COLO829 (cell line): Measurements from ENCODE around the gene SLC4A11.

Source experiments
- DNase-seq: peaks from one replicate; pipeline ENCODE4 v3.0.0; 2012; ENCODE audit warnings: low spot score

SLC4A11 gene

GRCh38 chr20:3245711-3246110, 6.7 kb upstream of the SLC4A11 start:
- no peak for DNase-seq

GRCh38 chr20:3245156-3245555, 6.2 kb upstream of the SLC4A11 start:
- DNase-seq, result no peak

DNA sequence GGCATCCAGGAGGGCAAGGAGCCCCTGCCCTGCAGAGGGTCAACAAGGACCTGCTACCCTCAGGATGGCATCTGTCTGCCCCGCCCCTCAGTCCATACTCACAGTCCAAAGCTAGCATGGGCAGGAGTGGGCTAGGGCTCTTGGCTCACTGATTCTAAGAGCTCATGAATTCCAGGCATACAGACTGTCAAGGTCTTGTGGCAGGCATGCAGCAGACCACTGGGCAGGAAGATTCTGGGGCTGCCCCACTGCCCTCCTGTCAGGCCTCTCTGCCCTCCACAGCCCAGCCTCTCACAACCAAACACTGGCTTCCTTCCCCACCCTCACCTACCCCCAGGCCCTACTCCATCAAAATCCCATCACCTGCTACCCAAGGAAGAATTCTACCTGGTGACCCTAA, 5.6 kb upstream of the SLC4A11 start:
- no peak for DNase-seq

DNA sequence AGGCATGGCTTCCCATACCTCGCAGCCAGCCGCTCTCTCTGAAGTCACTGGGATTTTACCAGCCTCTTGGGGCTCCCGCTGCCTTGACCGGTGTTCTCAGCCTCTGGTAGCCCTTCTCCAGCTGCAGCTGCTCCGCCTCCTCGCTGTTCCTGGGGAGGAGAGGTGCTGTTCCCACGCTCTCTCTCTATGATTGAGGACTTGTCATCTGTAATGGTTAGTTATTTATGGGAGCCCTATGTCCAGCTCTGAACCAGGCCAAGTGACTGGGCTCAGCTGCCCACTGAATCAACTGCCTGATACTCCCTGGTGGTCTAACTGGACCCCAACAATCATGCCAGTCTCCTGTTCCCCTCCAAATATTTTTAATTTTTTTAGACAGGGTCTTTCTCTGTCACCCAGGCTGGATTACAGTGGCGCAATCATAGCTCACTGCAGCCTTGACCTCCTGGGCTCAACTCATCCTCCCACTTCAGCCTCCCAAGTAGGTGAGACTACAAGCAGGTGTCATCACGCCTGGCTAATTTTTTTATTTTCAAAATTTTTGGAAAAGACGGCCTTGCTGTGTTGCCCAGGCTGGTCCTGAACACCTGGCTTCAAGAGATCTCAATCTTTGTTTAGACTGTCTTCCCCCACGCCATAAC, 4.8 kb upstream of the SLC4A11 start:
- no peak for DNase-seq

DNA sequence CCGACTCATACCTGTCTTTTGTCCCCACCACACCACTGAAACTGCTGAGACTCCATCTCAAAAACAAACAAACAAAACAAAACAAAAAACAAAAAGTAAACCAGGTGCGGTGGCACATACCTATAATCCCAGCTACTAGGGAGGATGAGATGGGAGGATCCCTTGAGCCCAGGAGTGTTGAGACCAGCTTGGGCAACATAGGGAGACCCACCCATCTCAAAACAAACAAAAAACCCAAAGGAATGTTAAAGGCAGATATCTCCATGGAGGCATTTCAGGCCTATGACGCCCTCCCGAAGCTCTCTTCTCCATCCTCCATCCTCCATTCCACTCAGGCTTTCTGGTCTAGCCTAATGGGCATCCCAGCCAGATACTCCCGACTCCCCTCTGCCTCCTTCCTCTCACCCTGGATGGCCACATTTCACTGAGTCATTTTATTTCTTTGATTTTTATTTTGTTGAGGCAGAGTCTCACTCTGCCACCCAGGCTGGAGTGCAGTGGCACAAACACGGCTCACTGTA, 3.2 kb upstream of the SLC4A11 start:
- DNase-seq, result no peak

- no peak for DNase-seq
These were observed 1.9 kb upstream of the SLC4A11 start for GRCh38 chr20:3240776-3241363.

DNA sequence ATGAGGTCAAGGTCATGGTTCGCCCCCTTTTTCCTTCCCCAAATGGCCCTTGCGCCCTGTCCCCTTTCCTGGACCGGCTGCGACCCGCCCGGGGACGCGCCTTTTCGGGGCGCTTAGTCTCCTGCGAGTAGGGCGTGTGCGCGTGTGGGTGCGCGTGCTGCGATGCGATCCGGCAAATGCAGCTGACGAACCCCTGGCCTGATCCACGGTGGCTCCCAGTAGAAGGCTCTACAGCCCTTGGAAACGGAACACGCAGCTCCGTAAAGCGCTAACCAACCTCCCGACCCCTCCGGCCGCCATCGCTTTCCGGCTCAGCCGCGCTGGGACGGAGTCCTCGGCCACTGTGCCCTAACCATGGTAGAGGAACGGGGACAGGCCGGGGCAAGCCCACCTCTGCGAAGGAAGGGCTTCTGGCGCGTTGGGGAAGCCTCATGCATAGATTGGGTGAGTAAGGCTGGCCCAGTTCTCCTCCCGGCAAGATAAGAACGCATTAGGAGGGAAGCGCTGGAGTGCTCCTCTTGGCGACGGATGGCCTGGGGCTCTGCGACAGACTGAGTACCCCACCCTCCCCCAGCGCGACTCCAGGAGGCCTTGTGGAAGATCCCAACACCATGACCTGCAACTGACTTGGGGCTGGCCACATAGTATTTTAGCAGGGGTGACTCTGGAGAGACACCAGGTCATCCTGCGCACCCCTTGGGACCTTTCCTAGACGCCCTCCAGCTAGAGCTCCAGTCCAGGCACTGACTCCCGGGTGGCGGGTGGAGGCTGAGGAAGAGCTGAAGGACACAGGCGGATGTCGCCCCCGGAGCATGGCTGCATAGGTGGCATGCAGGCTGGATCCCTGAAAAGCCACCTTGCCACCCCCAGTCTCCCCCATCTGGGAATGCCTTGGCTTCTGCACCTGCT, 1.1 kb upstream of the SLC4A11 start:
- no peak for DNase-seq

- DNase-seq, result no peak
These were observed 369 bp downstream of the SLC4A11 start for GRCh38 chr20:3238616-3239025.

GRCh38 chr20:3237958-3238615, 903 bp downstream of the SLC4A11 start:
- DNase-seq, result no peak

DNA sequence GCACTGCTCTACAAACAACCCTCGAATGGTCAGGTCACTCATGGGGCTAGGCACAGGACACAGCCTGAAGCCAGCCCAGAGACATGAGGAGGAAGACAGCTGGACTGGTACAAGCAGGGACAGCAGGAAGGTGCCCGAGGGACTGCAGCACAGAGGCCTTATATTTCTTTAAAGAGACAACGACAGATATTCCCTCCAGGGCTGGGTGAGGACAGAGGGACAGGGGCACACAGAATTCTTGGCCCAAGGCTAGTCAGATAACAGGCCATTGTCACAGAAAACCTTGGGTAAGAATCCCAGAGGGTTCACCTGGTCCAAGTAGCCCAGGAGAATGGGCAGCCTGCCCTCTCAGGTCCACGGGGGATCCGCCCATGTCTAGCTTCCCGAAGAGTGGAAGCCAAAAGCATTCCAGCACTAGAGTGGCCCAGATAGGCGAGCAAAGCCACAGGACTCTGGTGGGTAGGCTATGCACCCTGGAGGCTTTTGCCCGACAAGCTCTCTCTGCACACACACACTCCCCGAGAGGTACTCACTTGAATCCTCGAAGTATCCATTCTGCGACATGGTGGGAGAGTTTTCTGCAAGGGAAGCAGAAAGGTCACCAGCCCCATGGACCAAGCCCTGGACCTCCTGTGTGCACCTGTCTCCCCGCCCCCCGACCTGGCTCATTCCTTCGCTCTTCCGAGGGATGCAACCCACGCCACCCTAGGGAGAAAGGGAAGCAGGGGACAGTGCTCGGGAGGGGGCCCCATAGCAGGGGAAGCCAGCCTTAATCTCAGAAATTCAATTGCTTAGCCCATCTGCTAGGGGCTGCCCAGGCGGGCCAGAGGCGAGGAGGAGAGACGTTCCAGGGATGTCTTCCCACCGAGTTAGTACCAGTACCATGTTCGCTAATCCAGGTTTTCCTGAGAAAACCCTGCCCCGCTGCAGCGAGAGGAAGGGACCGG, 1.7 kb downstream of the SLC4A11 start:
- DNase-seq, result no peak

- DNase-seq, result no peak
These were observed 3.2 kb downstream of the SLC4A11 start for GRCh38 chr20:3235666-3236324.

- no peak for DNase-seq
These were observed 4.9 kb downstream of the SLC4A11 start for GRCh38 chr20:3233991-3234498.

DNA sequence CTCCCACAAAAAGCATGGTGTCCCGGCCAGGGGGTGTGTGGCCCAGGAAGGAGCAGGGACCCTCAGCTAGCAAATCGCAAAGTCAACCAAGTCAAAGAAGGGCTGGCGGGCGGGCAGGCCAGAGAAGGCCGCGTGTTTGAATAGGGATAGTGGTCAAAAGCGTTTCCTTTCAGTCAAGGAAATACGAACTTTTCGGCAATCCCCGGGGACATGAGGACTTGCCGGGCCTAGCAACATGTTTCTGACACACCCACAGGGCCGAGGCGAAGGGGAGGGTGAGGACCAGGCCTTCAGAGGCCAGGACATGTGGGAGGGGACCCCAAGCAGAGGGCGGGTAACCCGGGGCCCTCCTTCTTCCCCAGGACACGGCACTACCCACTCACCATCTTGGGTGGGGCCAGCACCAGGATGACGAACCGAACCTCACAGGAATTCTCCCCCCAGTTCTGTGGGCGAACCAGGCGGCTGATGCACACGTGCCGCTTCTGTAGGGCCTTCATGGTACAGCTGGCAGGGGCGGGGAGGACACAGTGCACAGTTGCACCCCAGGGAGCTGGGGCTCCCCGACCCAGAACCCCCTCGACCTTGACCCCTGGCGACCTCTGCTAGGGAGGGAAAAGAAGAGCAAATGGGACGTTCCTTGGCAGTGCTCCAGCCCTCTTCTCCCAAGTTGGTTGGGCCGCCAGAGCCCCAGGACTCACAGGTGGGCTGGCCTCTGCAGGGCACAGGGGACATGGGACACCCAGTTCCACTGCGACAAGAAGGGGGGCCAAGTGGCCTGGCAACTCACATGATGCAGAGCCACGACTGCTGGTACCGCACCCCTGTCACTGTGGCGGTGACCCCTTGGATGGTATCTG, 5.6 kb downstream of the SLC4A11 start:
- DNase-seq, result no peak

DNA sequence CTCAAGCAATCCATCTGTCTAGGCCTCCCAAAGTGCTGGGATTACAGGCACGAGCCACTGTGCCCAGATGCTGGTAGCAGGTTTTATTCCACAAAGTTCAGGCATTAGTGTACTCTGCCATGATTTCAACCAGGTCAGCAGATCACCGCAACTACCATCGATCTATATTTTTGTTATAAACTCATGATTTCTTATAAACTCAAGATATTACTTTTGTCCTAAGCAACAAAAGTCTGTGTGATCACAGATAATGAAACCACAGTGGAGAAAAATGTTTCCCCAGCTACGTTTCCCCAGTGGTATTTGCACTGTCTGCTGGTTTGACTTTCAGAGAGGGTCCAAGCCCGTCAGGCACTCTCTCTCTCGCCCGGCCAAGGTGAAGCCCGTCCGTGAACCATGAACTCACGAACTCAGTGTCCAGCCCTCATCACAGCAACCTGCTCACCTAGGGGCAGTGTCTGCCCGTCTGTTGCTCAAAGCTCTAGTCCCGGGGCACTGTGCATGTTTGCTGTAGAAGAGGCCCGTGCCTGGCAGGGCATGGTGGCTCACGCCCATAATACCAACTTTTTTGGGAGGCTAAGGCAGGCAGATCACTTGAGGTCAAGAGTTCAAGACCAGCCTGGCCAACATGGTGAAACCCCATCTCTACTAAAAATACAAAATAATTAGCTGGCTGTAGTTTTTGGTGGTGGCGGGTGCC, 7.0 kb downstream of the SLC4A11 start:
- DNase-seq, result no peak

- DNase-seq, result no peak
These were observed 7.9 kb downstream of the SLC4A11 start for GRCh38 chr20:3231116-3231515.

GRCh38 chr20:3229798-3230197, 9.2 kb downstream of the SLC4A11 start:
- DNase-seq, result no peak

- no peak for DNase-seq
These were observed 9.8 kb downstream of the SLC4A11 start for GRCh38 chr20:3229158-3229557.

GRCh38 chr20:3228750-3229032, 10.3 kb downstream of the SLC4A11 start:
- DNase-seq, result no peak
